Activated gamma-delta T cell treated with anti-CD3 and anti-CD28 coated beads, Interleukin-2, amount 50 U/mL, for 16 hours (primary cell): ENCODE results near the gene SAA1.
"Not testable (repeated sequence)": the region's sequence is repeated elsewhere in the genome, so short reads cannot be mapped to it uniquely, and the experiment has no call there.

Experiments used
- DNase-seq: peaks from one replicate; pipeline ENCODE4 v3.0.0-alpha.2; 2020; ENCODE audit warnings: low read depth

The SAA1 gene

GRCh38 chr11:18259259-18259658, 6.8 kb upstream of the SAA1 start:
- no peak for DNase-seq

- DNase-seq, result no peak
Observed at GRCh38 chr11:18261721-18262120, 4.3 kb upstream of the SAA1 start.

DNA sequence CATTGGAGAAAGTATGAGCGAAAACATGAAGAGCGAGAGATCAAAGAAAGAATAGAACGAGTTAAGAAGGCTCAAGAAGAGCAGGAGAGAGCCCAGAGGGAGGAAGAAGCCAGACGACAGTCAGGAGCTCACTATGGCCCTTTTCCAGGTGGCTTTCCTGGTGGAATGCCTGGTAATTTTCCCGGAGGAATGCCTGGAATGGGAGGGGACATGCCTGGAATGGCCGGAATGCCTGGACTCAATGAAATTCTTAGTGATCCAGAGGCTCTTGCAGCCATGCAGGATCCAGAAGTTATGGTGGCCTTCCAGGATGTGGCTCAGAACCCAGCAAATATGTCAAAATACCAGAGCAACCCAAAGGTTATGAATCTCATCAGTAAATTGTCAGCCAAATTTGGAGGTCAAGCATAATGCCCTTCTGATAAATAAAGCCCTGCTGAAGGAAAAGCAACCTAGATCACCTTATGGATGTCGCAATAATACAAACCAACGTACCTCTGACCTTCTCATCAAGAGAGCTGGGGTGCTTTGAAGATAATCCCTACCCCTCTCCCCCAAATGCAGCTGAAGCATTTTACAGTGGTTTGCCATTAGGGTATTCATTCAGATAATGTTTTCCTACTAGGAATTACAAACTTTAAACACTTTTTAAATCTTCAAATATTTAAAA, 3.2 kb upstream of the SAA1 start:
- DNase-seq, result not testable (repeated sequence)

- no peak for DNase-seq
Observed at GRCh38 chr11:18264035-18264434, 2.0 kb upstream of the SAA1 start.

- no peak for DNase-seq
Observed at GRCh38 chr11:18264677-18265555, 1.1 kb upstream of the SAA1 start.

- not testable (repeated sequence) for DNase-seq
Observed at GRCh38 chr11:18267335-18268133, 1.5 kb downstream of the SAA1 start.

DNA sequence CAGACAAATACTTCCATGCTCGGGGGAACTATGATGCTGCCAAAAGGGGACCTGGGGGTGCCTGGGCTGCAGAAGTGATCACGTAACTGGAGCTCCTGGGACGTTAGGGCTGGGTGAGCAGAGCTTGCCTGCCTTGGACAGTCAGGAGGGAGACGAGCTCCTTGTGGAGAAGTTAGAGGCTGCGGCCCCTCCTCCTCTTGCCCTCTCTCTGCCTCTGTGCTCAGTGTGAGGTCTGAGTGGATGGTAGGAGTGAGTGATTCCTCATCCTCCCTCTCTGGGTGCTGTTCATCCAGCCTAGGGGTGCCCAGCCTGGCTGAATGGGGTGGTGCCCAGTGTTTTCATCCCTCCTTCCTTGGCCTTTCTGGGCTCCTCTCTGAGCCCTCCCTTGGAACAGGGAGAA, 3.2 kb downstream of the SAA1 start:
- DNase-seq, result not testable (repeated sequence)

DNA sequence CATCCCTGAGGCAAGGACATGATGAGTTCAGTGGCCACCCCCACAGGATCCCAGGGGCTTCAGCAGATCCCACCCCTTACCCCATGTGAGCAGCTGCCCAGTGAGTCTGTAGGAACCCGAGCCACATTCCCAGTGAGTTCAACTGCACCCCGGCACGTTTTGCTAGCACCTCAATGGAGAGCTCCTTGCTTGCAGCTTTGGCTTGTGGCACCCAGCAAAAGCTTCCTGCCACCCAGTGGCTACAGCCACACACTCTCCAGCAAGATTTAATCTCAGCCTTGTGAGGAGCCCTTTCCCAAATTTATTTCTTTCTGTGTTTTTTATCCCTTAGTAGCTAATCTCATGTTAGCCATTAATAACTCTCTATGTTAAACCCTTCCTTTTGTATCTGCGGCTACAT, 4.0 kb downstream of the SAA1 start:
- DNase-seq, result no peak

DNA sequence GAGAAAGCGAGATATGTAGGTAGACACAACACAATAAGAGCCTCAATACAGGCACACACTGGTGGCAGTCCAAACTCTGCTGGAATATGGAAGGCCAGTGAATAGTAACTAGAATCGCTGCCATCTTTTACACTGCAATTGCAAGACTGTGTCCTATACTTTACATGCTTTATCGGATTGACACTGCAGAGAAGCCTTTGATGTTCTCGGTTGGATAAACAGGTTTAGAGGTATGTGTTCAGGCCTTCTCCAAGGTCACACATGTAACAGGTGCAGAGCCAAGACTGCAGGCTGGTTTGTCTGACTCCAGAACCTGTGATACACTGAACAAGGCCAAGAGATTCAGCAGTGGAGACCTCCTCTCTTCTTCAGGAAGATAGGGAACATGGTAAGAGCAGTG, 5.1 kb downstream of the SAA1 start:
- no peak for DNase-seq

GRCh38 chr11:18277565-18278271, 11.7 kb downstream of the SAA1 start:
- no peak for DNase-seq

DNA sequence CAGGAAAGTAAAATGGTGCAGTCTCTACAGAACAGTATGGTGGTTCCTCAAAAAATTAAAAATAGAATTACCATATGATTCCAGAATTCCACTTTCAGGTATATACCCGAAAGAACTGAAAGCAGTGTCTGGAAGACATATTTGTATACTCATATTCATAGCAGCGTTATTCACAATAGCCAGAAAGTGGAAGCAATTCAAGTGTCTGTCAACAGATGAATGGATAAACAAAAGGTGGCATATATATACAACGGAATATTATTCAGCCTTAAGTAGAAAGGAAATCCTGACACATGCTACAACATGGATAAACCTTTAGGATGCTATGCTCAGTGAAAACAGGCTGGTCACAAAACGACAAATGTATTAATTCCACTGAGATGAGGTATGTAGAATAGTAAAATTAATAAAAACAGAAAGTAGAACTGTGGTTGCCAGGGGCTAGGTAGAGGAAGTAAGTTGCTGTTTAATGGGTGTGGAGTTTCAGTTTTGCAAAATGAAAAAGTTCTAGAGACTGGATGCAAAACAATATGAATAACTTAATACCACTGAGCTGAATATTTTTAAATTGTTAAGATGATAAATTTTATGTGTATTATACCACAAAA, 14.5 kb downstream of the SAA1 start:
- DNase-seq, result no peak

- no peak for DNase-seq
Observed at GRCh38 chr11:18282626-18283025, 16.6 kb downstream of the SAA1 start.

GRCh38 chr11:18285841-18286240, 19.8 kb downstream of the SAA1 start:
- DNase-seq, result no peak

DNA sequence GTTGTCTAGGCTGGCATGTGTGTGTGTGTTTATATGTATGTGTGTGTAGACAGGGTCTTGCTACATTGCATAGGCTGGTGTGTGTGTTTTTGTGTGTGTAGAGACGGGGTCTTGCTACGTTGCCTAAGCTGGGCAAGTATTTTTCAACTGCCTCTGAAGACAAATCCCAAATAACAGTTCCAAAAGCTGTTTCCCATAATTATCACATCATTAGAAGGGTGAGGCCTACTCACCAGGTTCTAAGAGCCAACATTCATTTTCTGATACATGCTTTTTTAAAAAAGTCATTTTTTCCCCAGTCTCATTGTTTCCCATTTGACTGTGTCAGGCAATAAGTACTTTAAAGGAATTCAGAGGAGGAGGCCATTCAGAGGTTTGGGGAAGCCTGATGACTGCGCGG, 22.8 kb downstream of the SAA1 start:
- no peak for DNase-seq

- DNase-seq, result no peak
Observed at GRCh38 chr11:18294862-18295261, 28.8 kb downstream of the SAA1 start.

- no peak for DNase-seq
Observed at GRCh38 chr11:18295316-18295715, 29.3 kb downstream of the SAA1 start.

GRCh38 chr11:18299721-18300120, 33.7 kb downstream of the SAA1 start:
- DNase-seq, result no peak

GRCh38 chr11:18304745-18305144, 38.7 kb downstream of the SAA1 start:
- DNase-seq, result no peak

DNA sequence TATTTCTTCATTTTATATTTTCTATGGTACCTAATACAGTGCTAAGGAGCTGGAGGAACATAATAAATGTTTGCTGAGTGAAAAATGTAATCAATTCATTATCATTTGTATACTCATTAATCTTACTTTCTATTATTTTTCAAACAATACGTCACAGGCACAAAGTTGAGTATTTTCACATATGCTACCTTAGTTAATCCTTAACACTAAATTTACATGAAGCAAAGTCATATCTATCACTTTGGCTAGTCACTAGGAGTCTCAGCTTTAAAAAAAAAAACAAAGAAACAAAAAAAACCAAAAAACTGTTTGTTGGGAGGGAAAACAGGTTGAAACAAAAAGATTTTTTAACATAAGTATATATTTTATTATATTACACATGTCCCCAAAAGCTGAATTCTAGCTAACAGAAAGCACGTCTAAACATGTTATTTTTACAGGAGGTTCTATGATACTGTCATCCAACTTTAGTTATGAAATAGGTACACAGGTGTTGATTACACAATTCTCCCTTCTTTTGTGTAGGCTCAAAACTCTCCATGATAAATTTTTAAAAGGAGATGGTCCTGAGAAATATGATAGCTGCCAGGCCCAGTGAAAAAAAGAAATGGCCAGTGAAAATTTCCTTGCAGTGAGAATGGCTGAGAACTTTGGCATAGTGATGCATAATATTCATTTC, 41.5 kb downstream of the SAA1 start:
- no peak for DNase-seq

- no peak for DNase-seq
Observed at GRCh38 chr11:18308242-18308641, 42.2 kb downstream of the SAA1 start.

DNA sequence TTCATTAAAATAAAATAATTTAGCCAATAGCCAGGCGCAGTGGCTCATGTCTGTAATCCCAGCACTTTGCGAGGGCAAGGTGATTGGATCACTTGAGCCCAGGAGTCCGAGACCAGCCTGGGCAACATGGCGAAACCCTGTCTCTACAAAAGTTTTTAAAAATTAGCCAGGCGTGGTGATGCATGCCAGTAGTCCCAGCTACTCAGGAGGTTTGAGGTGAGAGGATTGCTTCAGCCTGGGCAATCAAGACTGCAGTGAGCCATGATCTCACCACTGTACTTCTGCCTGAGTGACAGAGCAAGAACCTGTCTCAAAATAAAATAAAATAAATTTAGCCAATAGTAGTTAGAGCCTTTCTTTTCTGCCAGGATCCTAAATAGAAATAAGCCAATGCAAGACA, 43.6 kb downstream of the SAA1 start:
- no peak for DNase-seq
